ENCODE measurements around the gene CEP41. TPM values are rescaled to one million over a fixed set of nuclear protein-coding genes. Genes with fewer than 3 reads are reported as not detected.

Gene CEP41
- total and polyA plus RNA-seq, 2 donors (not counting 3 experiments of a cell fraction or from before 2014, with no cell fraction given): 19.5 to 26.8 TPM

DNA sequence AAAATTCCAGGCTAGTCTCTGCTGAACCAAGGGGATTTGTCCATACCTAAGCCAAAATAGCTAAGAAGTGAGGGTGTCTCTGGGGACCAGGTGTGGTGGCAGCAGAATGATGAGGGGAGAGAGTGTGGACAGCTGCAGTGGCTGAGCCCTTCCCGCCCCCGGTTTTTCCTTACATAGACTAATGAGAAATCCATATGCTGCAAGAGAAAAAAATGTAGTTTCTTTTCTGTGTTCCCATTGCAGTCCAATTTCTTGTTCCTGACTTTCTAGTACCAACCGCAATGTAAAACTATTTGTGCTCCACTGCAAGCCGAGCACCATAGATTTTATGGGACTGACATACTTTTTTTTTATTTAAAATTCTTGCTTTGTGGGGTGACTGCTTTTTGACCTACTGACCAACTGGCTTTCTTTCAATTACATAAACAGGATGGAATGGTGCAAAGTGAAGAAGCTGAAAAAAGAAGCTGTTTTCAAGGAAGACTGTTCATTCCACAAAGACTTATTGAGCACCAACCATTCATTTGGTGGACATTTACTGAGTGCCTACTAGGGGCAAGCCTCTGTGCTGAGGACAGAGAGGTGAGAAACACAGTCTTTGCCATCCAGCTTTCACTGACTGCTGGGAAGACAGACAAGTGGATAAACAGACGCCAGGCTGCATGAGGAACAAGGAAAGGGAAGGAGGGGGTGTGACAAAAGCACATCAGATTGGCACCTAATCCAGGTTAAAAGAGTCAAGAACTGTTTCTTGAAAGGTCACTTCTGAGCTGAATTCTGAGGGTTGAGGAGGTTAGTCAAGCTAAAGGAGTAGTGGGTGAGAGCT is 9.8 kb downstream of the CEP41 start:
- CTCF ChIA-PET: interaction anchor here (1.0 to 1.8 kb wide), 6 partner anchors 10 to 291 kb away, joined by 3 to 7 read pairs (median 4); partner anchors contain the start of gene CEP41
- Histone ChIP-seq H3K4me2 (ENCODE audit: insufficient read depth, low read length) (peak overlapping the region; percentile 90), H3K27me3 (ENCODE audit: control insufficient read depth in 2 of 2, insufficient read depth in 2 of 2, low read length in 2 of 2) (no peaks in the 10 kb centered on the region), H4K20me1 (replicated peaks; ENCODE audit: control insufficient read depth, extremely low read depth, insufficient read depth, low read length) (no peaks in the 10 kb centered on the region), H3K9me1 (replicated peaks; ENCODE audit: control insufficient read depth, extremely low read depth, insufficient read depth, low read length) (no peaks in the 10 kb centered on the region), H3K4me1 (ENCODE audit: control insufficient read depth, extremely low read depth, insufficient read depth, low read length) (peaks cover 35% of the 10 kb centered on the region), H3K27ac (ENCODE audit: insufficient read depth, low read depth, low read length) (peak overlapping the region; percentile 41), H3K9me3 (replicated peaks; ENCODE audit: control insufficient read depth, insufficient read depth, low read length) (no peaks in the 10 kb centered on the region), H3K36me3 (ENCODE audit: control insufficient read depth in 2 of 2, extremely low read depth in 1 of 2, insufficient read depth in 2 of 2, low read length in 2 of 2) (peaks cover 0 to 3% of the 10 kb centered on the region in 2 experiments), H3K79me2 (ENCODE audit: control insufficient read depth, insufficient read depth, low read length) (no peaks in the 10 kb centered on the region), H2AFZ (ENCODE audit: low read depth, low read length) (peak overlapping the region; percentile 77), H3K4me3 (replicated peaks in 1 of 3; ENCODE audit: insufficient read depth in 1 of 3, low read depth in 1 of 3, low read length in 3 of 3) (peak overlapping the region; percentile 1 to 39 (median 35)), H3K9ac (replicated peaks; ENCODE audit: extremely low read depth, insufficient read depth, low read length) (peak overlapping the region; percentile 8)
- FAIRE-seq (peak; percentile 46), DNase-seq (ENCODE audit: low read depth, low spot score) (peak; percentile 77)
- dilution Hi-C loops (cut with MboI; ENCODE audit: extremely low pct_ligation_motif_present, low sequenced_read_pairs): no loop called here
- intact Hi-C loops (cut with micrococcal nuclease): loop anchor here (2.0 kb wide), 1 partner anchor 56 kb away; no protein-coding TSS in a partner anchor
- TF ChIP-seq CTCF (IDR thresholded peaks at IDR 0.05; ENCODE audit: extremely low read depth in 1 of 2, insufficient read depth in 1 of 2, low read depth in 1 of 2, low read length in 2 of 2): no peak
- TF ChIP-seq FOS (IDR thresholded peaks at IDR 0.05; ENCODE audit: borderline replicate concordance, insufficient read depth, low read length): no peak
- TF ChIP-seq JUN (IDR thresholded peaks at IDR 0.05; ENCODE audit: borderline replicate concordance, insufficient read depth, insufficient read length, low read depth): no peak
- no peak for TF ChIP-seq MYC (IDR thresholded peaks at IDR 0.05; ENCODE audit: low read depth, low read length)
- TF ChIP-seq, protein P1, sequence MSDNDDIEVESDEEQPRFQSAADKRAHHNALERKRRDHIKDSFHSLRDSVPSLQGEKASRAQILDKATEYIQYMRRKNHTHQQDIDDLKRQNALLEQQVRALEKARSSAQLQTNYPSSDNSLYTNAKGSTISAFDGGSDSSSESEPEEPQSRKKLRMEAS (IDR thresholded peaks at IDR 0.05; ENCODE audit: insufficient read depth, insufficient read length): no peak
- no peak for TF ChIP-seq POLR2AphosphoS5 (IDR thresholded peaks at IDR 0.05; ENCODE audit: insufficient read depth, low read depth, low read length)
- TF ChIP-seq EZH2 (IDR thresholded peaks at IDR 0.05; ENCODE audit: borderline replicate concordance, low read depth, low read length, severe bottlenecking): no peak
- TF ChIP-seq GATA2 (IDR thresholded peaks at IDR 0.05; ENCODE audit: insufficient read depth, insufficient read length, low read depth, low read length): no peak
- no peak for TF ChIP-seq POLR2A (IDR thresholded peaks at IDR 0.05; ENCODE audit: low read depth, low read length)
- no TSS peak for BruUV-seq (replicated peaks)
- POLR2A ChIA-PET: no interaction called here

All from endothelial cell of umbilical vein (primary cell).